NCI-H1092 (cell line): ENCODE results near the gene MAPKAPK2.

ENCODE experiments used
- DNase-seq: peaks from one replicate; lab custom pipeline; 2025; lab: John Stamatoyannopoulos, UW

Gene MAPKAPK2

DNA sequence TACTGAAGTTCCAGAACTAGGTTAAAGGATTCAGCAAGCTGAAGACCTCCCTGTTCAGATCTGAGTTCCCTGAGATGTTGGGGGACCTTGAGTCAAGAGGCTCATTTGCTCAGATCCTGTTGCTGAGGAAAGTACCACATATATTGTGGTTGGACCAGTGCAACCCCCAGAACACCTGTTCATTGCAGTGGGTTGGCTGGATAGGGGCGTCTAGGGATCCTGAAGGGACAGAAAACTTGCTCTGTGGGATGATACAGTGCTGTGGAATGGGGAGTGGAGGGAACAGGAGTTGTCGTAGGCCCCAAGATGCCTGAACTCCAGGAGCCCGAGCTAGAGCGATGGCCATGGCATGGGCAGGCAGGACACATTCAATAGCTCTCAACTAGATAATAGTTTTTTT is 24.6 kb upstream of the MAPKAPK2 start:
- DNase-seq: no peak

DNA sequence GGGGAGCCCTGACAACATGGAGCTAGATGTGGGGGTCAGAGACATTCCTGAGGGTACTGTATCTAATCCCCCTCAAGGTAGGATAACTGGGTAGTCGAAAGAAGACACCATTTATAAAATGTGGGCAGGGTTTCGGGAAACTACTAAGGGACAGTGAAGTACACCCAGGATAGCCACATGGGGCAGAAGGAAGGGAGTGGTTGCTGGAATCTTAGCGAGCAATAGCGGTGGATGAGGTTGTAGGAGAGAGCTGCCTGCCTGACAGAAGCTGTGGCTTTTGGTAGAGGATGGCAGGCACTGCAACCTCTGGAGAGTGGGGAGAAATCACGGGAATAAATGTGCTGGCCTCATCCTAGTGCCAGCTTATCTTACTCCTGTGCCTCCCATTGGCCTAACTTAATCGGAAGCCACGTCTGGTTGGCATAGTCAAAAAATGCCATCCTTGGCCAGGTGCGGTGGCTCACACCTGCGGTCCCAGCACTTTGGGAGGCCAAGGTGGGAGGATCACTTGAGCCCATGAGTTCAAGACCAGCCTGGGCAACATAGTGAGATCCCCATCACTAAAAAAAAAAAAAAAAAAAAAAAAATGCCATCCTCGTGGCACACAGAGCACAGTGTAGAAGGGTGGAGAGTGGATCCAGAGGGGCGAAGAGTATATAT is 23.4 kb upstream of the MAPKAPK2 start:
- DNase-seq: no peak

DNA sequence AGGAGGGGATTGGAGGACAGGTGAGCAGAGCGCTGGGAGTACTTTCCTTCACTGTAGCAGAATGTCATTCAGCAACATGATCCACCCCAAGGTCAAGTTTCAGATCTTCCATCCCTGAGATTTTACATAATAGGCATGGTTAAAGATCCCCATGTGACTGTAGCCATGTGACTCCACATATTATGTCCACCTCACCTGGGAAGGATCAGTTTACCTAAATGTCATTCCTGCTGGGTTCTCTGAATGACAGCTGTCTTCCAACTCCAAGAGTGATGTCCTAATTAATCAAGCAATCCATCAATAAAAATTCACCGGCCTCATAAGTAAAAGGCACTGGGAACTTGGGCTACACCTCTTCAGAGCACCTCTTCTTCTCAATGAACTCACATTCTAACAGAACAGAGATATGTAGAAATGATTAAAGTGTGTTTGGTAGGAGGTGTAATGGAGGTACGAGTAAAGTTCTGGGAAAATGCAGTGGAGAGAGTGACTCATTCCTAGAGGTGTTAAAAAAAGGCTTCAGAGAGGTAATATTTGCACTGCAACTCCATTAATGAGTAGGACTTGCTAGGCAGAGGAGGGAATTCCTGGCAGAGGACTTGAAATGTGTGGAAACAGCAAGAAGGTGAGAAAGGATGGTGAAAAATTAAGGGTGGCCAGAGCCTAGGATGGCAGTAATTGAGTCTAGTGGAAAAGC is 22.2 kb upstream of the MAPKAPK2 start:
- DNase-seq: no peak

DNA sequence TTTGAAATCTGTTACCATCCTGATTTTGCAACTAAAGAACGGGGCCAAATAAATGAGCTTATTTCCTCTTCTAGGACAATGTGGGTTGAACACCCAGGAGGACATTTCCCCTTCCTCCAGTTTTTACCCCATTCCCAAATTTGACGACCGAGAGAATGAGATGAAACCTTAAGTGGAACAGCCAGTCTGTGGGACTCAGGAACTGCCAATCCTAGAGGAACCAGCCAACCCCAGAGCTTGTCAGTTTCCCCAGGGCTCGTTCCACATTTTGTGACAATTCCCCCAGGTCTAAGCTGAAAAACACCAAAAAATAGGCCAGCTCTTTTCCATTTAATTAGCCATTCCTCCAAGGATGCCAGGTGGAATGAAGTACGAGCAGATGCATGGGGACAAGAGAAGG is 21.3 kb upstream of the MAPKAPK2 start:
- no peak for DNase-seq

DNA sequence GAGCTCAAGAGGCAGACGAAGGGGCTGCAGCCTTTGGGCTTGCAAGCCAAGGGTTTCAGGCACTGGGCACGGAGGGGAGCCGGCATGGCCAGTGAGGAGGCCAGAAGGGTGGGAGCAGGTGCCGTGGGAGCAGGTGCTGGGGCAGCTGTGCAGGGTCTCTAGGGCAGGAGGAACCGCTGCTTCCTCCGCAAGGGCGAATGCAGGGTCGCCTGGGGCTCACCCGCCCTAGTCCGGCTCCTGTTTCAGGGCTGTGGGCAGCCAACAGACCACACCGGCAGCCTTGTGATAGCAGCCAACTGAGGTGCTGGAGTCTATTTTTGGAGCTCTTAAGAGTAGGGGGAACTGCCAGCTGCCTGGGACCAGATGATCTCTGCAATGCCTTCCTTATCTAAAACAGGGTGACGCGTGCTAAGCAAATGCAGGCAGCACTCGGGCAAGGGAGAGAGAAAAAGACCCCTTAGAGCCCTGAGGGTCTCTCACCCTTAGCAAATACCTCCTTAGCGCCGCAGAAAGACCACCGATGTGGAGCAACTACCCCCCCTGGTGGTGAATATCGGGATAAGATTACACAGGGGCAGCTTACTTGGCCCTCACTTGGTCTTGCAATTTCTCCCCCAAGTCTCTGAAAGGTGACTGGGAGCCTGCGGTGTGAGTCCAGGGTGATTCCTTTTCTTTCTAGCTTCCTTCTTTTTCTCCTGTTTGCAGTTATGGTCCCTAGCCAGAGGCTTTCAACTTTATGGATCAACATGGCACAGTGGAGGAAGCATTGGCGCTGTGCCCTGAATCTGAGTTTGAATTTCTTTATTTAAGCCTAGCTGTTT is 20.7 kb upstream of the MAPKAPK2 start:
- DNase-seq: peak; percentile 77

DNA sequence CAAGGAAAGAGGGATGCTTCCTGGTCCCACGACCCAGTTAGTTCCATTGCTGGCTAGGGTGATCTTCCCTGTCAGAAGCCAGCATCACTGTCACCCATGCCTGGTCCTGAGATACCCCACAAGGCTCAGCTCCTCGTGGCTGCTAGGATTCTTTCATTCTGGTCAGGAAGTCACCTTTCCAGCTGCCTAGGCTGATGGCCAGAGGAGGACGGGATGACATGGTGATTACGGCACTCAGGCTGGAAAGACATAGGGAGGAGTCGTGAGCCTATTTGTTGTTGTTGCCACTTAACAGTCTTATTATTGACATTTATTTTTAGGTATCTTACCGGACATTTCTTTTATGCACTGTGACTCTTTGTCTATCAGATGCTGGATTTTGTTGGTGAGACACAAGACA is 20.0 kb upstream of the MAPKAPK2 start:
- no peak for DNase-seq

DNA sequence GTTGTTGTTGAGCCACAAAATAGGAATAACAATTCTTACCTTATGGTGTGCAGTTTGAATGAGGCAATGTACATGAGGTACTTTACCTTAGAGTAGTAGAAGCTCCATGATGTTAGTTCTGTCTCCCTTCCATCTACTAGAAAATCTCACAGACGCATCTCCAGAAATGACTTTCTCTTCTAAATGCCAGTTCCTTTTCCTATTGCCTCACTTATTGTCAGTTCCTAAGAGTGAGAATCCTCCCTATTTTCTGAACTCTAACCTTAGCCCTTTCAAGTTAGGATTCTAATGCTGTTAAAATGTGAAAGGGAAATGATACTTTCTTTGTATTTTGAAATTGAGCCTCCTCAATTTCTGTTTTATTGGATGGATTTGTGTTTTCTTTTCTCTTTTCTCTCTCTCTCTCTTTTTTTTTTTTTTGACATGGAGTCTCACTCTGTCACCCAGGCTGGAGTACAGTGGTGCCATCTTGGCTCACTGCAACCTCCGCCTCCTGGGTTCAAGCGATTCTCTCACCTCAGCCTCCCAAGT is 18.6 kb upstream of the MAPKAPK2 start:
- DNase-seq: no peak

DNA sequence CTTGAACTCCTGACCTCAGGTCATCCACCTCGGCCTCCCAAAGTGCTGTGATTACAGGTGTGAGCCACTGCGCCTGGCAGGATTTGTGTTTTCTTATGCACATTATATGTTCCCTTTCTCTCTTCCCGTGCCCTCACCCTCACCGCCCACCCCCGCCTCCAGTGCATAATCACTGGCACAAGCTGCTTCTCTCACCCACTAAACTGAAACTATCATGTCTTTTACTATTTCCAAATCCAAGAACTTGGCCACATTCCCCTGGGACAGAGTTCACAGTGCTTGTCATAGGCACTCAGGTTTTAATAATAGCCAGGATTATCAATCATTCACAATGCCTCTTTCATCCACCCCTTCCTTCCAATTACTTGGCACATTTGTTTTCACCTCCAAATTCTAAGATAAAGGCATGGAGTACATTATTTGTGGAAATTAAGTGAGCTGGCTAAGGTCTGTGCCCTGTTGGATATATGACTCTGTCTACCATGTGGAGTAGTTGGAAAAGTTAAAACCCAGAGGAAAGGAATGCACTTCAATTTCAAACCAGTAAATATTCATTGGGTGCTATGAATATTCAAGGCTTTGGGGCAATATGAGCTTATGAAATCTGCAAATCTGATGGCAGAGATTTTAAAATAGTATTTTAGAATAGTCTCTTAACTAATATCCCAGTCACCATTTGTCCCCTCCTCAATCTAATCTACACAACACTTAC is 17.6 kb upstream of the MAPKAPK2 start:
- no peak for DNase-seq

DNA sequence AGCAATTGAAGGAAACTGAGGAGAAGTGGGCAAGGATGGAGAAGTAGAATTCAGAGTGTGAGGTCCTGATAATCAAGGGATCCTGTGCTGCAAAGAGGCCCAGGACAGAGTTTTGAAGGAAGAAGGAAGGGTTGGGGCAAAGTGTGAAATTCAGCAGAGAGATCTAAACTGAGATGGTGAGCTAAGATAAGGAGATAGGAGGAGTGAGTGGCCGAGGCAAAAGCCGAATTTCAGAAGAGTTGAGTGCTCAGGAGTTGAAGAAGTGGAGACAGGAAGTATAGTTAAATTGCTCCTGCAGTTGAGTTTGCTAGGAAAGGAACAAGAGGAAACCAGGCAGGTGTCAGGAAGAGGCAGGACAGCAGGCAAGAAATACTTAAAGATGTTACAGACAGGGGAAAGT is 16.4 kb upstream of the MAPKAPK2 start:
- DNase-seq: no peak

DNA sequence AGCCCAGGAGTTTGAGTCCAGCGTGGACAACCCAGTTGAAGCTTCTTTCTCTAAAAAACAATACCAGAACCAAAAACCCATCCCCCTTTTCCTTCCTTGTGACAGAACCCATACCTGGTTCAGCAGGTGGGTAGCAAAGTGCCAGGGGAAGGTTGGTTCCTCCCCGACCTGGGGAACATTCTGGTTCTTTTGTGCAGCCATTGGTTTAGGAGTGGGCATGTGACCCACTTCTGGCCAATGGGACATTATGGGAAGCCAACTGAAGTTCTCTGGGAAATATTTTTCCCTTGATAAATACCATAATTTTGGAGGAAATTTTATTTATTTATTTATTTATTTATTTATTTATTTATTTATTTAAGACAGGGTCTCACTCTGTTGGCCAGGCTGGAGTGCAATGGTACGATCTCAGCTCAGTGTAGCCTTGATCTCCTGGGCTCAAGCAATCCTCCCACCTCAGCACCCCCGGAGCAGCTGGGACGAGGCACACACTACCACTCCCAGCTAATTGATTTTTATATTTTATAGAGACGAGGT is 15.8 kb upstream of the MAPKAPK2 start:
- no peak for DNase-seq

DNA sequence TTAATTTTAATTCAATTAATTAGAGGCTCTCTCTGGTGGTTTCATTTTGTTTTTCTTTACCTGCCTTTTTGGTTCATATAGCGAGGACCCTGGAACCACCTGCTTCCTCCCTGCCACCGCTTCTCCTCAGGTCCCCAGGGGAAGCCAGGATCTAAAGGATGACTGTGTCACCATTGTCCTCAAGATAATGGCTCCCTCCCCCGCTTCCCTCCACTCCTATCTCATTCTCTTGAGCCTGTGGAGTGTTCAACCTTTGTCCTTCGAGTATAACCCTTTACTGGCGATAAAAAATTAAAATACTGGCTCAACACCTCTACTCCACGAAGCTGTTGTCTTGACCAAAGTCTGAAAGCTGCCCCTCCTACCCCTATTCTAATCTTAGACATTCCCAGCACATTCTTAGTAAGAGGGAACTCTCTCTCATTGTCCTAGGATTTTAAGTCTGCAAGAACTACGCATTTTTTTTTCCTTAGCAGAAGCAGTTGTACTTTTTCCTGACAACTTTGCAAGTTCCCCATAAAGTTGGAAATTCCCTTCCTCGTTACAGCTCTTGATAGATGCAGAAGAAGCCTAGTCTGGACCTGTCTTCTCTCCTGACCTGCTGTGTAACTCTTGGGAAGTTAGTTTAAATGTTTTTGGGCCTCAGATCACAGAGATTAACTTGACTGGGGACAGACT is 12.6 kb upstream of the MAPKAPK2 start:
- no peak for DNase-seq

DNA sequence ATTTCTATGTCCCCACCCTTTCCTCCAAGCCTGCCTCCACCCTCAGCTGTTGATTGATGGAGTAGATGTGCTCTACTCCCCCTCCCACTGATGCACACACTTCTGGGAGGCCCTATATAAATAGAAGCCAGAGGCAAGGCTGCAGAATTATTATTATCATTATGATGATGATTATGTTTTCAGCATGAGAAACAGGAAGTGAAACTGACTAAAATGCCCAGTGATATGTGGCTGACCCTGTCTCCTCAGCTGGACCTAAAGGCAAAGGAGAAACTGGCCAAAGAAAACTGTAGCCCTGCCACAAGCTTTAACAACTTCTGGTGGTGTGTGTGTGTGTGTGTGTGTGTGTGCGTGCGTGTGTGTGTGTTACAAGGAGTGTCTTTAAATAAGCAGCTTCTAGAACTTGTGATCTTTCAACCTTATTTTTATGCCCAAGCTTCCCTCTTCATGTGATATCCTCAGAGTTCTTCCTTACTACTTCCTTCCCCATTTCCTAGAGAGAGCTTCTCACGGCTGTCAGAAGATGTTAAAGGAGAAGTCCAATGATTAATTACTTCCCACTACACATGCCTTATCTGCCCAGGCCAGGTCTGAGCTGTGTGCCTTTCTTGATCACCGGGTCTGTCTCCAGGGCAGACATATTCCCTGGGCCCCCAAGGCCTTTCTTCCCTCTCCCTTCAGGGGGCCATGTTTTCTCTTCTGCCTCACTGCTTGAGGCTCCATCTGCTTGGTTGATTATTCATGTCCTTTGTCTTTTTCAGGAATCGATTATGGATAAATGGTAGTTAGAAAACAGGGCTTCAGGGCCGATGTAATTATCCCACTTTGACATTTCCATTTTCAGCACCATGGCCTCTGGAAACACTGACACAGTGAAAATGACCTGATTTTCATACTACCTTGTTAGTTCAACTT is 11.6 kb upstream of the MAPKAPK2 start:
- DNase-seq: no peak

DNA sequence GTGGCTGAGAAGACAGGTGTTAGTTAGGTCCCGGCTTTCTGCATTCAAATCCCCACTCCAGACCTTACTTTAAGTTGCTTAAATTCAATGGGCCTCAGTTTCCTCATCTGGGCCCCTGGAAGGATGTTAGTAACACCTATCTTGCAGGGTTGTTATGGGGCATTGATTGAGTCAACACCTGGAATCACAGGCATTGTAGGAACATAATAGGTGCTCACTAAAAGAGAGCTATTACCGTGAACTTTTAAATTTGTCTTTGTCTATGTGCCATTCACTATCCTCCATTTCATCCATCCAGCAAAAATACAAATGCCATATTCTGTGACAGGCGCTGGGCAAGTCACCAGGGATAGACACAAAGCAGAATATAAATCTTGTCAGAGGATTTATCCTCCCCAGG is 10.5 kb upstream of the MAPKAPK2 start:
- DNase-seq: no peak

DNA sequence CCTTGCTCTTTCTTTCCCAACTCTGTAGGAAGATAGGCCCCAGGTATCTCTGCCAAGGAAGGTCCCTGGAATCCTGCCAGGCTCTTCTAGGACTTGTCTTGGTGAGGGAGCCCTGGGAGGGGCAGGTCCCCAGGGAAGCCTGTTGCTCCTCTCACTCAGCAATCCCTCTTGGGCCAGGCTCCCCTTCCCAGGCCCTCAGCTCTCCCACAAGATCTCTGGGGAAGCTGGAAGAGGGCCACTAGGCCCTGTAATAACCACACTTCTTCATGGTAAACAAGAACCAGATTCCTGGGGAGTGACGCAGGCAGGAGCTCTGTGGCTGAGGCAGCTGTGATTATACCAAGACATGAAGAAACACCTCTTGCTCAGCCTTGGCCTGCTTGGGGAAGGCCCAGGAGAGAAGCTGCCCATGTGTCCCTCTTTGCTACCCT is 9.9 kb upstream of the MAPKAPK2 start:
- DNase-seq: no peak

DNA sequence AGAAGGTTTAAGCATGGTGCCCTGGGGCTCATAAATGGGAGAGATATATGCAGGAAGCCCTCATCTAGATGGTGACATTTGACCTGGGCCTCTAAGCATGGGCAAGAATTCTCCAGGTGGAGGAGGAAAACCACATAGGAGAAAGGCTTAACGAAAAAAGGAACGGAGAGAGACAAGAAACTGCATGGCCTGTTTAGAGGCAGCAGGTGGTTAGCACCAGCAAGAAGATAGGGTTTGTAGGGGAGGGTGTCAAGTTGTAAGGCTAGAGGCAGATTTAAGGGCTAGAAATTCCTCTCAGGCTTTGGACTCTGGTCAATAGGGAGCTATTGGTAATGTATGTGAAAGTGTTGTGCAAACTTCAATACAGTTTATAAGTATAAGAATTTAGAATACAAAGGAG is 8.2 kb upstream of the MAPKAPK2 start:
- DNase-seq: no peak

DNA sequence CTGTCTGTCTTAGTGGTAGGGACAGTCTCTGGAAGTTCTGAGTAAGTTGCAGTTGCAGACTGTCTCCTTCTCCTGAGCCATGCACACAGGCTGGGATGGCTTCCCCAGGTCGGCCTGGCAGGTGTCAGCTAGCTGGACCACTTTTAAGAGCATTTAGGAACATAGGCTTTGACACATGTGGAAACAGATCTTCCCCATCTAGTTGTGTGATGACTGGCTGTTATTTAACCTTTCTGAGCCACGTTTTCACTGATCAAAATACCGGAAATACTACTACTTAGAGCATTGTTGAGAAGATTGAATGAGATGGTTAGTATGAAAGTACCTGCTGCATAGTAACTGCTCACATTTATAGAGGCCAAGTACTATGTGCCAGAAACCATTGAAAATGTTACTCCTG is 6.2 kb upstream of the MAPKAPK2 start:
- DNase-seq: no peak

DNA sequence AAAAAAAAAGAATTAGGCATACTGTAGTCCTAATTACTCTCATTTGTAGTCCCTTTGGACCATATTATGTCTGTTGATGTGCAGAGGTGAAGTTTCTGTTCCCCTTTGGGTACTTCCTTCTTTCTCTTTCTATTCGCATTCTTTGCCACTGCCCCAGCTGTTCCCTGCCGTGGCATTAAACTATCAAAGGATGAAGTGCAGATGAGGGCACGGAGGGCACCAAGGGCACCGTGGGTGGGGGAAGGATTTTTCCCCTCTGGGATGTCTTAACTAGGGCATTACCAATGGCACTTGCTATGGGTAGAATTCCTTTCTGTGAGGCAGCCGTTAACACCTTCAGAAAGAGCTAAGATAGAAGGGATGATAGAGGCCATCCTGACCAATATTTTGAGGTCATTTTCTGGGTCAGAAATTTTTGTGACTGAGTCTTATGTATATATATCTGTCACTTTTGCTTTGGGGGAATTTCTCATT is 4.9 kb upstream of the MAPKAPK2 start:
- no peak for DNase-seq

DNA sequence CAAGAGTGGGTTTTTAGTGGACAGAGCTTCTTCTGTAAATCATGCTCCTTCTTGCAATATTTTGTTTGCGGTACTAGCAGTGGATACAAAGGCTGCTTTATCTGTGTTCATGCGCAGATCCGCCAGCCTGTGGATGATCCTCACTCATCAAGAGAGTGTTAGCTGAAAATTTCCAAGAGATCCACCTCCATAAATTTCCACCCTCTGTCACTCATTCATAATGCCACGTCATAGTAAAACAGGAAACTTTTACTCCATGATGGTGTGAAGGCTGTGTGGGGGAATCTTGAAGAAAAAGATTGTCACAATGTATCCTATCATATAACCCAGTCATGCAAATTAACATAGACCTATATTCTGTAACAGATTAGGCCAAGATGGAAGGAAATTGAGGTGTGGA is 4.4 kb upstream of the MAPKAPK2 start:
- DNase-seq: no peak

DNA sequence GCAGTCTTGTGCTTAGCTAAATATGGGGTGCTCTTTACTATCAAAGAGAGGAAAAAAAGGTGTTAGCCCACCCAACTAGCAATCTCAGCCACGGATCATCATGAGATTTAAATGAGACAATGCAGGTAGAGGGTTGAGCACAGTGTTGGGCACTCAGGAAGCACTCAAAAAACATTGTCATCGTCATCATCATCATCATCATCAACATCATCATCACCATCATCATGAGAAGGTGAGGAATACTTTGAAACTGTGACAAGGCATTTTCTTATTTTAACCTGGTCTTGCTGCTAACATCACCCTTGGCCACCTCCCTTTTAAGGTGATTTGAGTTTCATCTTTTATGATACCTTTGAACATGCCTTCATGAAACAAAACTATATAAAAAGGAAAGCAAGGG is 3.3 kb upstream of the MAPKAPK2 start:
- no peak for DNase-seq

DNA sequence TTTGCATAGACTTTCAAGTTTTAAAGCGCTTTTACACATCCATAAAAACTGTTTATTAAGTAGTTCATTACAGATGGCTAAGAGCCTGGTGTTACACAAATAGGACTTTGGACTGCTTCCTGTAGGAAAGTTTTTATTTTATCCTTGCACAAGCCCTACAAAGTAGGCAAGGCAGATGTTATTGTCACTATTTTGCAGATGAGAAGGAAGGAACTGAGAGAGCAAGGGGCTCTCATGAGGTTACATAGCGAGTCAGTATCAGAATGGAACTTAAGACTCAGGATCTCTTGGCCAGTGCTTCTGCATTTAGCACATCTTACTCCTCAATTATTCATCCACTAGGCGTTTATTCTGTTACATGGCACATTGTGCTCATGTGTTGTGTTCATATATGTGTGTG is 2.6 kb upstream of the MAPKAPK2 start:
- DNase-seq: no peak
